IPS-18a (cell line): ENCODE data around the gene HBA2.
"Not testable (repeated sequence)": the region's sequence is repeated elsewhere in the genome, so short reads cannot be mapped to it uniquely, and the experiment has no call there.

Experiments
- H3K27ac ChIP-seq: one replicate; pipeline ENCODE4 v1.5.1; 2013; ENCODE audit warnings: low read length
- H3K27me3 ChIP-seq: one replicate; pipeline ENCODE4 v1.6.1; 2013; ENCODE audit warnings: mild to moderate bottlenecking, low read length; ENCODE audit not compliant: control insufficient read depth, insufficient read depth
- H3K36me3 ChIP-seq: one replicate; pipeline ENCODE4 v1.6.1; 2013; ENCODE audit warnings: low read depth, low read length; ENCODE audit not compliant: control insufficient read depth
- H3K4me1 ChIP-seq: one replicate; pipeline ENCODE4 v1.6.1; 2013; ENCODE audit warnings: low read depth, low read length; ENCODE audit not compliant: control insufficient read depth
- H3K4me3 ChIP-seq: one replicate; pipeline ENCODE4 v1.5.1; 2013; ENCODE audit warnings: low read length
- H3K9ac ChIP-seq: one replicate; pipeline ENCODE4 v1.6.1; 2013; ENCODE audit warnings: mild to moderate bottlenecking, low read length, moderate library complexity
- H3K9me3 ChIP-seq: one replicate; pipeline ENCODE4 v1.6.1; 2013; ENCODE audit warnings: low read depth, low read length; ENCODE audit not compliant: control insufficient read depth

Gene HBA2

DNA sequence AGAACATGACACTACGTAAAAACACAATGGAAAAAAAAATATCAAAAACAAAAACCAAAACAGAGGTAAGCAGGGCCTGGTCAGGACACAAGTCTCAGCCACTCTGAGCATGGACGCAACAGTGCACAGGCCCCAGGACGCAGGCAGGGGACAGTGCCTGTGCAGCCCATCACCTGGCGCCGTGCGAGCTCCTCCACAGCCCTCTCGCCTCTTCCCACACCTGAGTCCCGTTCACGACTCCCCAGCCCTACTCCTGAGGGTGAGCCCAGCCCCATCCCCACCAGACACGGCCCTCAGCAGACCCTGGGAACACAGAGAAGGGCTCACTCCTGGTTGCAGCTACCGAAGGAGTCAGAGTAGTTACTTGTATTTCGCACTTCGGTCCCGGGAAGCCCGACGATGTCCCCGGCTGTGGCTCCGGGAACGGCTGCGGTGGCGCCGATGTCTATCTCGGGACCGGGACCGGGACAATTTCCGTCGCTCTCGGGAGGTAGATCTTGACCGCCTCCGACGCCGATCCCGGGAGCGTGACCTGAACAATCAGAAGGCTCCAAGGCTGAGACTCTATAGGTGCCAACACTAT is 17.0 kb downstream of the HBA2 start:
- Histone ChIP-seq H3K36me3 (peaks cover 75% of the 10 kb centered on the region), H3K4me3 (no peak overlapping the region), H3K9me3 (no peaks in the 10 kb centered on the region), H3K4me1 (no peaks in the 10 kb centered on the region), H3K27ac (no peak overlapping the region), H3K27me3 (no peaks in the 10 kb centered on the region), H3K9ac (no peak overlapping the region)

DNA sequence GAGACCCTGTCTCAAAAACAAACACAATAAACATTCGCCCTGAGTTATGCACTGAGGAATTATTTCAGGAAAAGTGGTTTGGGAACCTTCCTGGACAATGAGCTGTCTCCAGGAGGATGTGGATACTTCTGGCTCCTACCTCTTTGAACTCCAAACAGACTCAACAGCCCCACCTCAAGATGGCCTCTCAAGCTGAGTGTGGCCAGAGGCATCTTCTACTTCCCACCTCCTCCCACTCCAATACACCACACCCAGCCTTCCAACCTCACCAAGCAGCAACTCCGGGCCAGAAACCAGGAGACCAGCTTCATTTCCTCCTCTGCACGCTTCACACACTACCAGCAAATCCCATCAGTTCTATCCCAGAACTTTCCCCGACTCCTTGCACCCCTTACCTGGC is 19.2 kb downstream of the HBA2 start:
- no peak overlapping the region for H3K4me3 ChIP-seq
- peaks cover 90% of the 10 kb centered on the region for H3K36me3 ChIP-seq
- no peaks in the 10 kb centered on the region for H3K27me3 ChIP-seq
- H3K4me1 ChIP-seq: no peaks in the 10 kb centered on the region
- no peaks in the 10 kb centered on the region for H3K9me3 ChIP-seq
- no peak overlapping the region for H3K27ac ChIP-seq
- no peak overlapping the region for H3K9ac ChIP-seq

DNA sequence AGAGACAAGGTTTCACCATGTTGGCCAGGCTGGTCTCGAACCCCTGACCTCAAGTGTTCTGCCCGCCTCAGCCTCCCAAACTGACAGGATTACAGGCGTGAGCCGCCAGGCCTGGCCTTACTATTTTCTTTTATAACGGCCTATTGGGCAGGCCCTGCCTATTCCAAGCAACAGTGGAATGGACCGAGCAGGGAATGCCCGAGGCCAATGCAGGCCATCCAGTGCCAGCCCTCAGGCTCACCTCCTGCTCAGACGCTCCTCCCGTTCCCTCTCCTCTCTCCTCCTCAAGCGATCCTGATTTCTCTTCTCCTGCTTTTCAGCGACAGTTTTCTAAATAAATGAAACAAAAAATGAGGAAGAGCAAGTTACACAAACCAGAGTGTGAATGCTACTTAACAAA is 20.0 kb downstream of the HBA2 start:
- Histone ChIP-seq H3K9me3 (no peaks in the 10 kb centered on the region), H3K4me1 (no peaks in the 10 kb centered on the region), H3K27me3 (no peaks in the 10 kb centered on the region), H3K9ac (no peak overlapping the region), H3K4me3 (no peak overlapping the region), H3K27ac (no peak overlapping the region), H3K36me3 (peaks cover 90% of the 10 kb centered on the region)

DNA sequence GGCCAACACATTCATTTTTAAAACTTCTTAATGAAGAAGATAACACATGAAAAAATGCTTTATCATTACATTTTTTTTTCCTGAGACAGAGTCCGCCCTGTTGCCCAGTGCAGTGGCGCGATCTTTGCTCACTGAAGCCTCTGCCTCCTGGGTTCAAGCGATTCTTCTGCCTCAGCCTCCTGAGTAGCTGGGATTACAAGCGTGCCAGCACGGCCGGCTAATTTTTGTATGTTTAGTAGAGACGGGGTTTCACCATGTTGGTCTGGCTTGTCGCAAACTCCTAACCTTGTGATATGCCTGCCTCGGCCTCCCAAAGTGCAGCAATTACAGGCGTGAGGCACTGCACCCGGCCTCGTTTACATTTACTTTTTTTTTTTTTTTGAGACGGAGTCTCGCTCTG is 20.8 kb downstream of the HBA2 start:
- Histone ChIP-seq H3K27me3 (no peaks in the 10 kb centered on the region), H3K36me3 (peaks cover 90% of the 10 kb centered on the region), H3K9me3 (no peaks in the 10 kb centered on the region), H3K9ac (no peak overlapping the region), H3K4me1 (no peaks in the 10 kb centered on the region), H3K27ac (no peak overlapping the region), H3K4me3 (no peak overlapping the region)

DNA sequence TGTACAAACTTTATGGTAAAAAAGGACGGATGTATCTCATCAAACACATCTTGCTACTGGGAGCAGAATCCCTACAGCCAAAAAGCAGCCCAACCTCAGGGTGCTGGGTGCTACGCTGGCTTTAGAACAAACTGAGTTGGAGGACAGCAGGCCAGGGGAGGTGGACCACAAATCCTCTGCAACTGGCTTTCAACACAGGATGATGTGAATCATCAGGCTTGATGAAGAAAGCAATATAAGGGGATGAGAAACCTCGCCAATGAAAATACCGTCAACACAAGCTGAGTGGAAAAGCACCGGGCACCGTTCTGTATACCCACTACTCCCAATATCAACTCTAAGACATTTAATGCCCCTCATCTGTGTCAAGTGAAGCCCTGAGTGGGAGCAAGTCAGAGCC is 21.8 kb downstream of the HBA2 start:
- Histone ChIP-seq H3K4me3 (no peak overlapping the region), H3K9ac (no peak overlapping the region), H3K27me3 (no peaks in the 10 kb centered on the region), H3K9me3 (no peaks in the 10 kb centered on the region), H3K36me3 (peaks cover 90% of the 10 kb centered on the region), H3K27ac (no peak overlapping the region), H3K4me1 (no peaks in the 10 kb centered on the region)

DNA sequence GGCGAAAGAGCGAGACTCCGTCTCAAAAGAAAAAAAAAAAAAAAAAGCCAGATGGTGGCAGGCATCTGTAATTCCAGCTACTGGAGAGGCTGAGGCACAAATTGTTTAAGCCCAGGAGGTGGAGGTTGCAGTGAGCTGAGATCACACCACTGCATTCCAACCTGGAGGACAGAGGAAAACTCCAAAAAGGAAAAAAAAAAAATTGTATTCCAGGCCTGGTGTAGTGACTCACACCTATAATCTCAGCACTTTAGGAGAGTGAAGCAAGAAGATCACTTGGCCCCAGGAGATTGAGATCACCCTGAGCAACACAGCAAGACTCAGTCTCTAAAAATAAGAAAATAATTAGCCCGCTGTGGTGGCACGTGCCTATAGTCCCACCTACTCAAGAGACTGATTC is 27.7 kb downstream of the HBA2 start:
- peaks cover 75% of the 10 kb centered on the region for H3K36me3 ChIP-seq
- no peak overlapping the region for H3K27ac ChIP-seq
- H3K9me3 ChIP-seq: no peaks in the 10 kb centered on the region
- no peaks in the 10 kb centered on the region for H3K27me3 ChIP-seq
- no peaks in the 10 kb centered on the region for H3K4me1 ChIP-seq
- no peak overlapping the region for H3K9ac ChIP-seq
- no peak overlapping the region for H3K4me3 ChIP-seq

DNA sequence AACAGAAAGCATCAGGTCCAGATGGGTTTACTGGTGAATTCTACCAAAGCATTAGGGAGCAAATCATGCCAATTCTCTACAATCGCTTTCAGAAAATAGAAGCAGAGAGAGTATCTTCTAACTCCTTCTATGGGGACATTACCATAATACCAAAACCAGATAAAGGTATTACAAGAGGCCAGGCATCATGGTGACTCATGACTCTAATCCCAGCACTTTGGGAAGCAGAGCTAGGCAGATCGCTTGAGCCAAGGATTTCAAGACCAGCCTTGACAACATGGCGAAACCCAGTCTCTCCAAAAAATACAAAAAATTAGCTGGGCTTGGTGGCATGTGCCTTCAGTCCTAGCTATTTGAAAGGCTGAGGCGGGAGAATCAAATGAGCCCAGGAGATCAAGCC is 30.6 kb downstream of the HBA2 start:
- no peaks in the 10 kb centered on the region for H3K9me3 ChIP-seq
- peaks cover 78% of the 10 kb centered on the region for H3K36me3 ChIP-seq
- no peaks in the 10 kb centered on the region for H3K27me3 ChIP-seq
- H3K9ac ChIP-seq: no peak overlapping the region
- no peak overlapping the region for H3K27ac ChIP-seq
- H3K4me3 ChIP-seq: no peak overlapping the region
- no peaks in the 10 kb centered on the region for H3K4me1 ChIP-seq

DNA sequence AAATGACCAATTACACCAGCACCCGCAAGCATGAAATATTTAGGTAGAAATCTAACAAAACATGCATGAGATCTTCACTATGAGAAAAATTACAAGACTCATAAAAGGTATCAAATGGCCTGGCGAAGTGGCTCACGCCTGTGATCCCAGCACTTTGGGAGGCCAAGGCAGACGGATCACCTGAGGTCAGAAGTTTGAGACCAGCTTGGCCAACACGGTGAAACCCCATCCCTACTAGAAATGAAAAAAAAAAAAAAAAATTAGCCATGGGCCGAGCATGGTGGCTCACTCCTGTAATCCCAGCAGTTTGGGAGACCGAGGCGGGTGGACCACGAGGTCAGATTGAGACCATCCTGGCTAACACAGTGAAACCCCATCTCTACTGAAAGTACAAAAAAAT is 31.4 kb downstream of the HBA2 start:
- H3K4me1 ChIP-seq, H3K9ac ChIP-seq, H3K9me3 ChIP-seq, H3K4me3 ChIP-seq, H3K27ac ChIP-seq, H3K27me3 ChIP-seq: not testable (repeated sequence)
- peaks cover 76% of the 10 kb centered on the region for H3K36me3 ChIP-seq

DNA sequence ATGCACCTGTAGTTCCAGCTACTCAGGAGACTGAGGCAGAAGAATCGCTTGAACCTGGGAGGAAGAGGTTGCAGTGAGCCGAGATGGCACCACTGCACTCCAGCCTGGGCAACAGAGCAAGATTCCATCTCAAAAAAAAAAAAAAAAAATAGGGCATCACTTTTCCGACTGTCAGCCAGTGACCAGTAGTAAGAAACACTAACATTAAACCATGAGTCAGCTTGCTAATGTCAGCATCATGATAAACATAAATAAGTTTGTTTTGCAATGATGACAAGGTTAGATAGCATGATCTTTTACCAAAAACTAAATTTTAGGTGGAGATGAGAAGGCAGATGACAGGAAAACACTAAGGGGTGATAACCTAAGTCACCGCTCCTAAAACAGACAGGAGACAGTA is 36.7 kb downstream of the HBA2 start:
- H3K9ac ChIP-seq, H3K4me3 ChIP-seq, H3K9me3 ChIP-seq, H3K27ac ChIP-seq, H3K4me1 ChIP-seq, H3K27me3 ChIP-seq: not testable (repeated sequence)
- H3K36me3 ChIP-seq: peaks cover 77% of the 10 kb centered on the region

DNA sequence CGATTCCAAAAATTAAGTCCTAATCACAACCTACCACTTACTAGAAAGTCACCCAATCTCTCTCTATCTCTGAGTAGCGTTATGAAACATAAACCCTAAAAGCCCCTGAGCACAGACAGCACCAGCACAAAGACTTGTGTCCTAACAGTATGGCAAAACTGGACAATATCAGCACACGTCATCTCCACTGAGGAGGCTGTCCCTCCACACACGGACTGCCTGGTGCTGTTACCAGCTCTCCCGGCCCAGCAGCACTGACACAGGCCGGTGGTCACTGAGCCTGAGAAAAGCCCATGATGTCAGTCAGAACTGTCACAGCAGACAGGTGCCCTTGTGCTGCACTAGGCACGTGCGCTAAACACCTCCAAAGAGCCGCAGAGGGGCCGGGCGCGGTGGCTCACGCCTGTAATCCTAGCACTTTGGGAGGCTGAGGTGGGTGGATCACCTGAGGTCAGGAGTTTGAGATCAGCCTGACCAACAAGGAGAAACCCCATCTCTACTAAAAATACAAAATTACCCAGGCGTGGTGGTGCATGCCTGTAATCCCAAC is 39.0 kb downstream of the HBA2 start:
- H3K27me3 ChIP-seq, H3K27ac ChIP-seq, H3K4me3 ChIP-seq, H3K9me3 ChIP-seq, H3K9ac ChIP-seq, H3K4me1 ChIP-seq: not testable (repeated sequence)
- peaks cover 73% of the 10 kb centered on the region for H3K36me3 ChIP-seq

DNA sequence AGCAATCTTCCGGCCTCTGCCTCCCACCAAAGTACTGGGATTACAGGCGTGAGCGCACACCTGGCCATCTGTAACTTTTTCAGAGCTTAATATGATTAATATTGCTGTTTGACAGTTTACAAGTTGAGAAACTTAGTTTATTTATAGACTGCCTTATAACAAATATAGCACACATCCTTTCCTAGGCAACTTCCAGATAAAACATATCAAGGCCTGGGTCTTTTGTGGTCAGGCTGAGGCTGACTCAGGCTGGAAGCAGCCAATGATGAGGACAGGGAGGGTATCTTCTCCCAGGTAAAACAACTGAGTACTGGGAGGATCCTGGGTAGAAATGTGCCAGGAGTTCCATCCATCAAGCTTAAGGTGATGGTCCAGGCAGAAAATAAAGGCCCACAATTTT is 40.3 kb downstream of the HBA2 start:
- no peaks in the 10 kb centered on the region for H3K27me3 ChIP-seq
- H3K9me3 ChIP-seq: no peaks in the 10 kb centered on the region
- H3K4me1 ChIP-seq: no peaks in the 10 kb centered on the region
- H3K4me3 ChIP-seq: no peak overlapping the region
- H3K9ac ChIP-seq: no peak overlapping the region
- no peak overlapping the region for H3K27ac ChIP-seq
- H3K36me3 ChIP-seq: peaks cover 68% of the 10 kb centered on the region

DNA sequence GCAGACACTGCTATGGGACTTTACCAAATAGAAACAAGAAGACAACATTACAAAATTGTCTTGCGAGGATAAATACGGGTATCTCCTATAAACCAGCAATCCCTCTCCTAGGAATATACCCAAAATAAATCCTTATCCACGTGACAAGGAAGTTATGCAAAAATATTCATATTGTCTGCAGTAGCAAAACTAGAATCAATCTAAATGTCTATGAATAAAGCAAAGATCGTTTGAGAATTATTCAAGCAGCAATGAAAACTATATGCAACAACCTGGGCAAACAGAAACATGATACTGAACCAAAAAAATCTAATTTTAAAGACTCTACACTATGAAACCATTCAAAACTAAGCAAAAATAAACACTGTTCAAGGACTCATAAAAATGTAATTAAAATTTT is 47.3 kb downstream of the HBA2 start:
- no peaks in the 10 kb centered on the region for H3K9me3 ChIP-seq
- no peaks in the 10 kb centered on the region for H3K27me3 ChIP-seq
- no peak overlapping the region for H3K9ac ChIP-seq
- H3K4me1 ChIP-seq: no peaks in the 10 kb centered on the region
- no peak overlapping the region for H3K27ac ChIP-seq
- H3K4me3 ChIP-seq: no peak overlapping the region
- peaks cover 61% of the 10 kb centered on the region for H3K36me3 ChIP-seq
